Measurements from ENCODE around the gene ZNF324. TPM values are rescaled to one million over a fixed set of nuclear protein-coding genes. Genes with fewer than 3 reads are reported as not detected.

Gene ZNF324
- total and polyA plus RNA-seq, 2 experiments from 2014 or later = 5.5 to 16.3 TPM

DNA sequence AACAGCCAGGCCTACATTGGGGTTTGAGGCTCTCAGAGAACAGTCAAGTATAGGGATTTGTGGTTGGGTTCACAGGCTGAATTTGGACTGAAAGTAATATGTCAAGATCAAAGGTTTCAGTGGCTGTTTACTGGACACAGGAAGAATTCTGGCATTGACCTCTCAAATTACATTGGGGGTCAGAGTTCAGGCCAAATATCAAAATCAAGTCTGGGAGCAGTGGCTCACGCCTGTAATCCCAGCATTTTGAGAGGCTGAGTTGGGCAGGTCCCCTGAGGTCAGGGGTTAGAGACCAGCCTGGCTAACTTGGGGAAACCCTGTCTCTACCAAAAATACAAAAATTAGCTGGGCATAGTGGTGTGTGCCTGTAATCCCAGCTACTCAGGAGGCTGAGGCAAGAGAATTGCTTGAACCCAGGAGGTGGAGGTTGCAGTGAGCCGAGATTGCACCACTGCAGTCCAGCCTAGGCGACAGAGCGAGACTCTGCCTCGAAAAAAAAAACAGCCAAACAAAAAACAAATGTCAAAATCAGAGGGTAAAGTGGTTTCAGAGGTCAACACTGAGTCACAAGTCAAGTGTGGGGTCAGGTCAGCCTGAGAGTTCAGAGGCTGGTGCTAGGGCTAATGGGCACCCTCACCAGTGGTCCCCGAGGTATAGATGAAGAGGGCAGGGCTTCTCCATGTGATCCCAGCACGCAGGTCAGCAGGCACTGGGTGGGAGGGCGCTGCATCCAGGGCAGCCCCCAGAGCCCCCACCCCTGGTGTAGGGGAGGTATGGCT lies 43.4 kb downstream of the ZNF324 start:
- Histone ChIP-seq H3K4me2 (ENCODE audit: unreplicated experiment) (no peak overlapping the region), H3K4me3 (no peak overlapping the region), H3K9ac (no peak overlapping the region), H3K9me3 (ENCODE audit: low read depth) (no peaks in the 10 kb centered on the region), H3K27me3 (replicated peaks; ENCODE audit: insufficient read depth) (no peaks in the 10 kb centered on the region), H3K27ac (no peak overlapping the region), H3K9me2 (ENCODE audit: insufficient read depth) (no peaks in the 10 kb centered on the region), H3K36me3 (ENCODE audit: low read depth) (no peaks in the 10 kb centered on the region), H2AFZ (no peak overlapping the region), H3F3A (ENCODE audit: insufficient read depth) (no peaks in the 10 kb centered on the region), H4K20me1 (ENCODE audit: insufficient read depth) (no peaks in the 10 kb centered on the region), H3K4me1 (ENCODE audit: insufficient read depth) (no peaks in the 10 kb centered on the region), H3K79me2 (ENCODE audit: insufficient read depth) (peaks cover 10% of the 10 kb centered on the region)
- DNase-seq = no peak
- TF ChIP-seq EZH2 (IDR thresholded peaks at IDR 0.05; ENCODE audit: insufficient read depth, poor library complexity, severe bottlenecking) (no peak), EZH2phosphoT487 (IDR thresholded peaks at IDR 0.05; ENCODE audit: insufficient read depth, low read depth) (no peak)
- WGBS, 2 experiments (ENCODE audit: low coverage in 1 of 2, low lambda C conversion rate in 2 of 2, missing lambda C conversion rate in 2 of 2) = 84 to 86% methylated on average over 8 of the region's 8 CpGs
- in situ Hi-C loops (cut with MboI) = no loop called here

GRCh38 chr19:58511353-58512208 lies 44.7 kb downstream of the ZNF324 start, which contains the start of gene SLC27A5:
Gene SLC27A5 (minus strand): TSS chr19:58511992. CDS start chr19:58511955, 37 bp downstream.
- no peaks in the 10 kb centered on the region for H3F3A ChIP-seq (ENCODE audit: insufficient read depth)
- no peak within 1 kb of the TSS for H3K4me3 ChIP-seq
- no peak within 1 kb of the TSS for H3K9ac ChIP-seq
- DNase-seq = no peak
- H3K9me3 ChIP-seq (ENCODE audit: low read depth) = no peaks in the 10 kb centered on the region
- H2AFZ ChIP-seq = no peak within 1 kb of the TSS
- in situ Hi-C loops (cut with MboI) = no loop called here
- H3K4me1 ChIP-seq (ENCODE audit: insufficient read depth) = no peaks in the 10 kb centered on the region
- no peak within 1 kb of the TSS for H3K4me2 ChIP-seq (ENCODE audit: unreplicated experiment)
- peaks cover 5% of the 10 kb centered on the region; the same call in 1 of the 2 replicates for H3K36me3 ChIP-seq (ENCODE audit: low read depth)
- H4K20me1 ChIP-seq (ENCODE audit: insufficient read depth) = no peaks in the 10 kb centered on the region
- H3K79me2 ChIP-seq (ENCODE audit: insufficient read depth) = peaks cover 23% of the 10 kb centered on the region
- TF ChIP-seq EZH2phosphoT487 (IDR thresholded peaks at IDR 0.05; ENCODE audit: insufficient read depth, low read depth) = no peak
- no peak for TF ChIP-seq EZH2 (IDR thresholded peaks at IDR 0.05; ENCODE audit: insufficient read depth, poor library complexity, severe bottlenecking)
- H3K27ac ChIP-seq = no peak within 1 kb of the TSS
- H3K9me2 ChIP-seq (ENCODE audit: insufficient read depth) = no peaks in the 10 kb centered on the region
- 76 to 85% methylated on average over 24 of the region's 25 CpGs for WGBS, 2 experiments (ENCODE audit: low coverage in 1 of 2, low lambda C conversion rate in 2 of 2, missing lambda C conversion rate in 2 of 2)
- H3K27me3 ChIP-seq (replicated peaks; ENCODE audit: insufficient read depth) = no peaks in the 10 kb centered on the region

DNA sequence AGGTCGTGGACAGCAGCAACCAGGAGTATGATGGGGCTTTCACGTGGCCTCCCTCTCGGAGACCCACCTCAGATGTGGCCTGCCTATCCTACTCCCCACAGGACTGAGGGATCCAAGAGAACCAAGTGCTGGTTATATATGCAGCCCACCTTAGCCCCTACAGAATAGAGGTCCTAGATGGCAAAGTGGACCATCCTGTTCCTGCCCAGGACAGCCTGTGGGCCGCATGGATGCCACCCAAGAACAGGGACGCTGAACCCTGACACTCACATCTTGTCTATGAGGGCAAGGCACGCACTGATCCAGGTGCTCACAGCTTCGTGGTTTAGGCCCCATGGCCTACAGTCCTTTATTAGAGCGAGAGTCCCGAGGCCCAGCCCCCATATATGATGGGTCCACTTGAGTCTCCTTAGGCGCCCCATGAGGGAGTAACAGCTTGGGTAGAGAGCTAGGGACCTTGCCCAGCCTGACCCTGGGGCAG lies 46.4 kb downstream of the ZNF324 start:
- in situ Hi-C loops (cut with MboI) = no loop called here
- no peak for DNase-seq
- TF ChIP-seq EZH2phosphoT487 (IDR thresholded peaks at IDR 0.05; ENCODE audit: insufficient read depth, low read depth) (no peak), EZH2 (IDR thresholded peaks at IDR 0.05; ENCODE audit: insufficient read depth, poor library complexity, severe bottlenecking) (no peak)
- Histone ChIP-seq H3K4me3 (no peak overlapping the region), H3K27ac (no peak overlapping the region), H3K4me1 (ENCODE audit: insufficient read depth) (peaks cover 4% of the 10 kb centered on the region), H4K20me1 (ENCODE audit: insufficient read depth) (no peaks in the 10 kb centered on the region), H3K9me2 (ENCODE audit: insufficient read depth) (no peaks in the 10 kb centered on the region), H3K4me2 (ENCODE audit: unreplicated experiment) (no peak overlapping the region), H3K9me3 (ENCODE audit: low read depth) (no peaks in the 10 kb centered on the region), H2AFZ (no peak overlapping the region), H3K27me3 (replicated peaks; ENCODE audit: insufficient read depth) (no peaks in the 10 kb centered on the region), H3K79me2 (ENCODE audit: insufficient read depth) (peaks cover 39% of the 10 kb centered on the region), H3F3A (ENCODE audit: insufficient read depth) (0 out of 2 replicates have a peak, but pooled peaks cover 3% of the 10 kb centered on the region), H3K9ac (peak overlapping the region; percentile 32; the same call in 1 of the 2 replicates), H3K36me3 (ENCODE audit: low read depth) (peaks cover 5% of the 10 kb centered on the region; the same call in 1 of the 2 replicates)
- 77 to 81% methylated on average over 10 of the region's 10 CpGs for WGBS, 2 experiments (ENCODE audit: low coverage in 1 of 2, low lambda C conversion rate in 2 of 2, missing lambda C conversion rate in 2 of 2)
